WTC11 (cell line): ENCODE results near the gene ACTMAP. TPM values are rescaled to one million over a fixed set of nuclear protein-coding genes. Genes with fewer than 3 reads are reported as not detected.

Experiments
- ATAC-seq: fragments of 200-7000 bp; cut with Tn5 transposase; 2 replicates; pipeline ENCODE4 v1.10.0; 2021; ENCODE audit warnings: mild to moderate bottlenecking, moderate library complexity
- CTCF ChIA-PET: fragments of 300-600 bp; sonication (Branson Sonifier 250); formaldehyde crosslinking; loops from one replicate; lab custom pipeline; 2021; ENCODE audit warnings: antibody characterized with exemption; lab: Charles Lee
- POLR2A ChIA-PET: fragments of 350-600 bp; sonication (Branson Sonifier 250); formaldehyde crosslinking; loops from one replicate; lab custom pipeline; 2021; ENCODE audit warnings: antibody characterized with exemption; lab: Charles Lee
- DNase-seq: peaks from one replicate; pipeline ENCODE4 v3.0.0; 2021; ENCODE audit warnings: low spot score
- H3K27ac Mint-ChIP-seq: 2 replicates; pipeline ENCODE4 v1.8.0; 2021; ENCODE audit warnings: mixed read lengths
- H3K27me3 Mint-ChIP-seq: 2 replicates; pipeline ENCODE4 v1.8.0; 2021; ENCODE audit warnings: low read depth, mild to moderate bottlenecking, moderate library complexity, mixed read lengths
- H3K36me3 Mint-ChIP-seq: 2 replicates; pipeline ENCODE4 v1.8.0; 2021; ENCODE audit warnings: mixed read lengths
- H3K4me1 Mint-ChIP-seq: 2 replicates; pipeline ENCODE4 v1.8.0; 2022; ENCODE audit warnings: mixed read lengths
- H3K4me3 Mint-ChIP-seq: 2 replicates; pipeline ENCODE4 v1.8.0; 2021; ENCODE audit warnings: mild to moderate bottlenecking, moderate library complexity, mixed read lengths
- H3K9me3 Mint-ChIP-seq: 2 replicates; pipeline ENCODE4 v1.8.0; 2021; ENCODE audit warnings: mixed read lengths
- ATF6 ChIP-seq: sonication (generic); formaldehyde crosslinking; IDR thresholded peaks from 2 replicates; pipeline ENCODE4 v1.8.1; 2023; ENCODE audit warnings: mild to moderate bottlenecking, missing genetic modification reagents
- E2F1 ChIP-seq: sonication (generic); formaldehyde crosslinking; IDR thresholded peaks from 2 replicates; pipeline ENCODE4 v1.8.0; 2022; ENCODE audit warnings: mild to moderate bottlenecking, missing genetic modification reagents
- E2F4 ChIP-seq: sonication (generic); formaldehyde crosslinking; IDR thresholded peaks from 2 replicates; pipeline ENCODE4 v1.8.1; 2022; ENCODE audit warnings: low read depth, mild to moderate bottlenecking, moderate library complexity, missing genetic modification reagents, borderline replicate concordance
- GABPB1 ChIP-seq: sonication (generic); formaldehyde crosslinking; IDR thresholded peaks from 2 replicates; pipeline ENCODE4 v1.8.1; 2023; ENCODE audit warnings: mild to moderate bottlenecking, missing genetic modification reagents
- GRHL2 ChIP-seq: fragments of 250-450 bp; sonication (Bioruptor Pico); IDR thresholded peaks from 2 replicates; pipeline ENCODE4 v1.8.0; 2022; ENCODE audit warnings: mild to moderate bottlenecking, moderate library complexity; ENCODE audit not compliant: insufficient replicate concordance, severe bottlenecking
- HMGXB4 ChIP-seq: sonication (generic); formaldehyde crosslinking; IDR thresholded peaks from 2 replicates; pipeline ENCODE4 v1.8.1; 2023; ENCODE audit warnings: mild to moderate bottlenecking, moderate library complexity, missing genetic modification reagents
- JUN ChIP-seq: sonication (generic); formaldehyde crosslinking; IDR thresholded peaks from 2 replicates; pipeline ENCODE4 v1.8.0; 2023; ENCODE audit warnings: mild to moderate bottlenecking, missing genetic modification reagents
- MXD4 ChIP-seq: fragments of 250-450 bp; sonication (Bioruptor Pico); IDR thresholded peaks from 2 replicates; pipeline ENCODE4 v1.8.0; 2021; ENCODE audit warnings: mild to moderate bottlenecking, moderate library complexity, borderline replicate concordance
- NFYB ChIP-seq: sonication (generic); formaldehyde crosslinking; conservative IDR thresholded peaks from 2 replicates; pipeline ENCODE4 v1.8.0; 2022; ENCODE audit warnings: low read depth, missing genetic modification reagents
- NR2C2 ChIP-seq: sonication (generic); formaldehyde crosslinking; IDR thresholded peaks from 2 replicates; pipeline ENCODE4 v1.8.0; 2022; ENCODE audit warnings: mild to moderate bottlenecking, missing genetic modification reagents
- TEAD4 ChIP-seq: sonication (generic); formaldehyde crosslinking; IDR thresholded peaks from 2 replicates; pipeline ENCODE4 v1.8.0; 2022; ENCODE audit warnings: mild to moderate bottlenecking, missing genetic modification reagents
- ZMAT4 ChIP-seq: fragments of 250-450 bp; sonication (Bioruptor Pico); IDR thresholded peaks from 2 replicates; pipeline ENCODE4 v1.9.0; 2021; ENCODE audit warnings: mild to moderate bottlenecking
- ZNF121 ChIP-seq: sonication (generic); formaldehyde crosslinking; IDR thresholded peaks from 2 replicates; pipeline ENCODE4 v1.8.0; 2023; ENCODE audit warnings: missing genetic modification reagents
- ZNF138 ChIP-seq: sonication (generic); formaldehyde crosslinking; conservative IDR thresholded peaks from 2 replicates; pipeline ENCODE4 v1.8.1; 2022; ENCODE audit warnings: mild to moderate bottlenecking, moderate library complexity, missing genetic modification reagents
- ZNF232 ChIP-seq: sonication (generic); formaldehyde crosslinking; IDR thresholded peaks from 2 replicates; pipeline ENCODE4 v1.8.0; 2022; ENCODE audit warnings: mild to moderate bottlenecking, missing genetic modification reagents
- ZNF281 ChIP-seq: sonication (generic); formaldehyde crosslinking; IDR thresholded peaks from 2 replicates; pipeline ENCODE4 v1.8.0; 2023; ENCODE audit warnings: mild to moderate bottlenecking, missing genetic modification reagents
- ZSCAN18 ChIP-seq: fragments of 250-450 bp; sonication (Bioruptor Pico); IDR thresholded peaks from 2 replicates; pipeline ENCODE4 v2.1.2; 2022; ENCODE audit warnings: mild to moderate bottlenecking, moderate library complexity
- total RNA-seq: library from RNA; stranded (reverse); gene quantifications from 3 replicates; pipeline ENCODE4 v1.2.3, GENCODE V29; 2021

ACTMAP gene
- total RNA-seq, 1 experiment from 2014 or later, result 29.6 TPM

- TF ChIP-seq NR2C2 (CRISPR knock-in tag) (0 out of 2 replicates have a peak, but pooled peaks have one; percentile 49), MXD4 (no peak), GABPB1 (CRISPR knock-in tag) (peak; percentile 48; the same call in 1 of the 2 replicates), HMGXB4 (0 out of 2 replicates have a peak, but pooled peaks have one; percentile 24), E2F1 (CRISPR knock-in tag) (0 out of 2 replicates have a peak, but pooled peaks have one; percentile 32)
These were observed 47.8 kb upstream of the ACTMAP start (continued) for GRCh38 chr19:40797963-40798682.

- Mint-ChIP-seq H3K27me3 (no peaks in the 10 kb centered on the region), H3K36me3 (peaks cover 6% of the 10 kb centered on the region), H3K9me3 (no peaks in the 10 kb centered on the region), H3K4me3 (peak overlapping the region; percentile 86), H3K4me1 (peaks cover 25% of the 10 kb centered on the region), H3K27ac (peak overlapping the region; percentile 98)
- DNase-seq (no peak), ATAC-seq (no peak)
- CTCF ChIA-PET, result interaction anchor here (1.0 to 3.3 kb wide), 11 partner anchors 10 to 347 kb away, joined by 3 to 76 read pairs (median 11); partner anchors contain the start of gene RAB4B
- TF ChIP-seq ZNF138 (CRISPR knock-in tag) (no peak), ZNF232 (CRISPR knock-in tag) (no peak), ZNF281 (CRISPR knock-in tag) (no peak), GRHL2 (no peak), TEAD4 (CRISPR knock-in tag) (no peak), ATF6 (CRISPR knock-in tag) (no peak), ZSCAN18 (CRISPR knock-in tag) (no peak), JUN (CRISPR knock-in tag) (no peak), E2F4 (CRISPR knock-in tag) (no peak), ZNF121 (CRISPR knock-in tag) (no peak), ZMAT4 (CRISPR knock-in tag) (no peak), NFYB (CRISPR knock-in tag) (no peak)
- POLR2A ChIA-PET, result interaction anchor here (1.4 to 3.0 kb wide), 3 partner anchors 10 to 47 kb away, joined by 17 to 48 read pairs (median 19); partner anchors contain the start of genes ACTMAP, RAB4B and SNRPA
These were observed 47.1 kb upstream of the ACTMAP start for GRCh38 chr19:40797166-40797962.
